ENCODE results near the gene STX16.

The STX16 gene

DNA sequence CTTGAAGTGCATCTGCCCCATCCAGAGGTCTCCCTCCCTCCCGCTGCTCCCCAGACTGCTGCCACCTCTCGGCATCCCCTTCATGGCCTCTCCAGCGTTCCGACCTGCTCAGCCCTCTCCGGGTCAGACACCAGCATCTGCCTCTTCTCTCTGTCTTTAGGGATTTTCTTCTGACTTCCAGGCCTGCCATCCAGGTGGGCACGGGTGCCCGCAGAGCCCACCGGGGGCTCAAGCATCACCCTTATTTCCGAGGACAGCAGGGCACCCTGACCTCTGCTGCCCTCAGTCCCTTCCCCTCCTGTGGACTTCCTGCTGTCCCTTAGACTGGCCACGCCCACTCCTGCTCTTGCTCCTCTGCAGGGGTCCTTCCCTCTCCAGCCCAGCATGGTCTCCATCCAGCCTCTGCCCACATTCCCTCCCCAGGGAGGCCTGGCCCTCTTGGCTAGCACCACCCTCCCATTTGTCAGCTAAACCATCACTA lies 44.9 kb downstream of the STX16 start:
- in situ Hi-C loops (cut with MboI; ENCODE audit: low sequenced_read_pairs), result no loop called here

DNA sequence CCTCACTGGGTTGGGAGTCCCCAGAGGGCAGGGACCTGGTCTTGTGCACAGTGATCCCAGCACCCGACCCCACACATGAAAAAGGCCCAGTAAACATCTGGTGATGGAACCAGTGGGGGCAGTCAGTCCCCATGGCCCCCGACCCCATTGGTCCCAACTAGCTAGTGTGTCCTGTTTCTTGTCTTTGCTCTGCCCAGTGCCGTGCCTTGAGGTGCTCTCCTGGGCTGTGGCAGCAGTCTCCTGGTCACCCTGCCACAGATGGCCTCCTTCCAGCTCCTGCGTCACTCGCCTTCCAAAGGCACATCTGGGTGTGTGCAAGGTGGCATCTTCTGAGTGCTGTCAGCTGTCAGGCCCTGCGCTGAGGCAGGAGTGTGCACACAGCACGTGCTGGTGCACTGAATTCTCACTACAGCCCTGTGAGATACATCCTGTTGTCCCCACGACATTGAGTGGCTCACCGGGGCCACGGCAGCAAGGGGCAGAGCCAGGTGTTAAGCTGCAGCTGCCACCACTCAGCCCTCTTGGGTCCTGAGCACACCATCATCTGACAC lies 45.4 kb downstream of the STX16 start:
- in situ Hi-C loops (cut with MboI; ENCODE audit: low sequenced_read_pairs), result no loop called here

DNA sequence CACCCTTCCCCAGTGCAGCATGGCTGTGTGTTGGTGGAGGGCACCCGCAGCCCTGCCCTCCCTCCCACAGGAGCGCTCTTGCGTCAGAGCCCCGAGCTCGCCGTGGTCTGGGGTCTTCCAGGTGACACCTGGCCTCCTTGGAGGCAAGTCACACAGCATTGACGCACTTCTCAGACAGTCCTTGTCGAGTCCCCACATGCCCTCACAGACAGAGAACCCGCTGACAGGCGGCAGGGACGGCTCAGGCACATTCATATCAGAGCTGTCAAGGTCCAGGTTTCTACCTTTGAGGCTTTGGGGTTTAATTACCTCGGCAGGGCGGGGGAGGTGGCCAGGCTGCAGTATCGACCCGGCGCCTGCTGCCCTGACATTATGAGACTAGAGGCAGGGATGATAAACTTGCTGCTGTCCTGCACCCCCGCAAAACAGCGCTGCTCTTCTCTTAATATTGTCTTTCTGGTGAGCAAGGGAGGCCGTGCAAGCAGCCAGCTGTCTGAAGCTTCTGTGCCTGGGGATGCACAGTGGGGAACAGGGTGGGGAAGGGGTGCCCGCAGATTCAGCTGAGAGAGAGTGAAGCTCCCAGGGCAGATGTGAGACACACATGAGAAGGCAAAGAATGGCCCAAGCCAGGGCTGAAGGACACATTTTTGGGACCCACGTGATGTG lies 46.3 kb downstream of the STX16 start:
- in situ Hi-C loops (cut with MboI; ENCODE audit: low sequenced_read_pairs), result no loop called here

DNA sequence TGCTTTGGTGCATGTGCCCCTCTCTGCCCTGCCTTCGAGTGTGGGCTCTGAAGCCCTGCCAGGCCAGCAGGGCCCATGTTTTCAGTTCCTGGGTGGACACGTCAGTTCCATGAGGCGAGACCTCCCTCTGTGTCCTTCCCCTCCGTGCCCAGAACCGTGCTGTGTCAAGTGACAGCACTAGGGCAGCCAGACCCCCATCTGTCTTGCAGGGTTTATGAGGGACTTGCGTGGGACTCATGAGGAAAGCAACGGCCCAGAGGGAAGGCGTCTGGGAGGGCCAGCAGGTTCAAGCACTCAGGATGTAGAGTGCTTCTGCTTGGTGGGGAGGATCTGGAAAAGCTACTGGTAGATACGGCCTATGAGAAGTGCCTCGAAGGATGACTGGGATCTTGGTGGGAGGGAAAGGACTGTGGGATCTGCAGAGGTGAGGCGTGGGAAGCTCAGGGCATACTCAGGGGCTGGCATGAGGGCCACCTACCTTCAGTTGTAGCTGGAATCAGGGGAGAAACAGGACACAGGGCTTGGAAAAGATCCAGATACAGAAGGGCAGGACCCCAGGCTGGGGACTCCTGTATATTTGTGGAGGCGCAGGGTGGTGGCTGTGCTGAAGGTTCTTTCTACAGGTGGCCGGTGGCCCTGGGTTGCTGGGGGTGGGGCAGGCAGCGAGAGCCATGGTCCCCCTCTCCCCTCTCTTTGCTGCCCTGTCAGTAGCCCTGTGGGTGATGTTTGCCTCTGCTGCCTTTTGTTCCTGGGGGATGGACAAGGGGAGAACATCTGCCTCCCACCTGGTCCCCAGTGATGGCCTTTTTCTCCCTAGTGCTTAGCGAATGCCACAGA lies 47.0 kb downstream of the STX16 start:
- in situ Hi-C loops (cut with MboI; ENCODE audit: low sequenced_read_pairs), result no loop called here

DNA sequence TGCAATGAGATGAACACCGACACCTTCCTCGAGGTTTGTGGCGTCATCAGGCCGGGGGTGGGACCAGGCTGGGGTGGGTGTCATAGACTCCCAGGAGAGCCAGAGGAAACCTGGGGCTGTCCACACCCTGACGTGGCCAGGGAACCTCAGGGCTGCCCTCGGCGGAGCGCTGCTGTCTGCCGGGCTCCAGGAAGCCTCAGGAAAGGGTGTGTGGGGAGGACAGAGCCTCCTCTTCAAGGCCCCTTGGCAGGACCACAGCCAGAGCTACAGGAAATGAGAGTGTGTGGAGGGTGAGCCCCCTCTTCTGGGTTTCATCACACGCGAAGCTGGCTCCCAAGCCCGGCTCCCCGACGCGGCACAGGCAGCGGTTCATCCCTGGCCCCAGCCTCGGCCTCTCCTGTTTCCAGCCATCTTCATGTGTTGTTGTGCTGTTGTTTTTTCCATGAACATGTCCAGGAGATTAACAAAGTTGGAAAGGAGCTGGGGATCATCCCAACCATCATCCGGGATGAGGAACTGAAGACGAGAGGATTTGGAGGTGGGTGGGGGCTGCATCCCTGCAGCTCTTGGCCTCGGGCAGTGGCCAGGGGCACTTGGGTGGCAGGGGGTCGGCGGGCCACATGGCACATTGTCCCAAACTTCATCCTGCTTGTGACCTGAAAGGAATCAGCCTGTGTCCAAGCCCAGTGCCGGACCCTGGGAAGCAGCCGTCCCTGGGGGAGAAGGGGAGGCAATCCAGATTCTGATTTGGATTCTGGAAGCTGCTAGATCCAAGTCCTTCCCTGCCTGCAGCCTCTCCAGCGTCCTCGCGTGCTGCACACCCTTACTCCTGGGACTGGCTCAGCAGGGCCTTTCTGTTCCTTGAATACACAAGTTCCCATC lies 47.9 kb downstream of the STX16 start:
- in situ Hi-C loops (cut with MboI; ENCODE audit: low sequenced_read_pairs), result no loop called here

DNA sequence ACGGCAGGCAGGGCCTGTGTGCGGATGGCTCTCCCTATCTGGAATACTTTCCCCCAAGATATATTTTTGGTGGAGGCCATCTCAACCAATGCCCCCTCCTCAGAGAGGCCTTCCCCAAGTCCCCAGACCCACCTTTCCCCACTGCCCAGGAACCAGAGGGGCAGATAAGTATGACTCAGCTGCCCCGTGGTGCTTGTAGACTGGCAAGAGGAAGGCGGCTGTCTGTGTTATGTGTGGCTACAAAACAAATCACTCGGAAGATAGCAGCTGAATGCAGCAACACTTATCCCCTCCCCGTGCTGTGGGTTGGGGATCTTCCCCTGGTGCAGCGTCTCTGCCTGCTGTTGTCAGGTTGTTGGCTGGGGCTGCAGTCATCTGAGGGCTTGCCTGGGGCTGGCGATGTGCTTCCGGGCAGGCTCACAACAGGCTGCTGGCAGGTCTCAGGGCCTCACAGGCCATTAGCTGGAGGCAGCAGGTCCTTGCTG lies 48.6 kb downstream of the STX16 start:
- in situ Hi-C loops (cut with MboI; ENCODE audit: low sequenced_read_pairs), result no loop called here

DNA sequence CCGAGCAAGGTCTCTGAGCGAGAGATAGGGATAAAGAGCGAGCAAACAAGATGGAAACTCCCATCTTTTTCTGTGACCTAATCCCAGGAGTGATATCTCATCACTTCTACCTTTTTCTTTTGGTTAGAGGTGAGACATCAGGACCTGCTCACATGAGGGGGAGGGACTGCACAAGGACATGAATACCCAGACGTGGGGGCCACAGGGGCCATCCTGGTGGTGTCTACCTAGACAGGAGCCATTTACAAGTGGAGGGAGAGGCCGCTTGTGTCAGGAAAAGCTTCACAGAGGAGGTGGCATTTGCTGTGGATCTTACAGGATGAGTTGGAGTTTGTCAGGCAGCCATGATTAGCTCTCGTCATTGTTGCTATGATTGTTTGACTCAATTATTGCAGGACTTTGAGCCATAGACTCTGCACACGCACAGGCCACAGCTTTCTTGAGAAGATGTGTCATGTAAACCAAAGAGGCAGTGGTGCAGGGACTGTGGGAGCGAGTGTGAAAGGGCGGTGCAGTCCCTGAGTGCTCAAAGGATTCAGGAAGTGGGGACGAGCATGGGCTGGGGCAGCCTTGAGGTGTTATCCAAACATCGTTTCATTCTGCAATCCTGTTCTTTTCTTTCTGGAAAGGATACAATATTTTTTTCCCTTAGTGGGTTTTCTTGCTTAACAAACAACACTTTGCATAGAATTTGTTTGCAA lies 49.2 kb downstream of the STX16 start:
- in situ Hi-C loops (cut with MboI; ENCODE audit: low sequenced_read_pairs), result no loop called here

DNA sequence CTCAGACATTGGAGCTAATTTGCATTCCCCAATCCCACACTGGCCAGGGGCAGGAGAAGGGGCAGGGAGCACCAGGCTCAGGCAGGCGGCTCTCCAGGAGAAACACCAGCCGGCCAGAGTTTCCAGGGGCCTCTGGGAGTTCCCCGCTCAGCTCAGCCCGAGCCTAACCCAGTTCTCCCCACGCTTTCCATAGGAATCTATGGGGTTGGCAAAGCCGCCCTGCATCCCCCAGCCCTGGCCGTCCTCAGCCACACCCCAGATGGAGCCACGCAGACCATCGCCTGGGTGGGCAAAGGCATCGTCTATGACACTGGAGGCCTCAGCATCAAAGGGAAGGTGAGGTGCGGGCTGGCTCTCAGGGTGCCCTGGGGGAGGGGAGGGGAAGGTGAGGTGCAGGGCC lies 49.7 kb downstream of the STX16 start:
- in situ Hi-C loops (cut with MboI; ENCODE audit: low sequenced_read_pairs), result no loop called here

DNA sequence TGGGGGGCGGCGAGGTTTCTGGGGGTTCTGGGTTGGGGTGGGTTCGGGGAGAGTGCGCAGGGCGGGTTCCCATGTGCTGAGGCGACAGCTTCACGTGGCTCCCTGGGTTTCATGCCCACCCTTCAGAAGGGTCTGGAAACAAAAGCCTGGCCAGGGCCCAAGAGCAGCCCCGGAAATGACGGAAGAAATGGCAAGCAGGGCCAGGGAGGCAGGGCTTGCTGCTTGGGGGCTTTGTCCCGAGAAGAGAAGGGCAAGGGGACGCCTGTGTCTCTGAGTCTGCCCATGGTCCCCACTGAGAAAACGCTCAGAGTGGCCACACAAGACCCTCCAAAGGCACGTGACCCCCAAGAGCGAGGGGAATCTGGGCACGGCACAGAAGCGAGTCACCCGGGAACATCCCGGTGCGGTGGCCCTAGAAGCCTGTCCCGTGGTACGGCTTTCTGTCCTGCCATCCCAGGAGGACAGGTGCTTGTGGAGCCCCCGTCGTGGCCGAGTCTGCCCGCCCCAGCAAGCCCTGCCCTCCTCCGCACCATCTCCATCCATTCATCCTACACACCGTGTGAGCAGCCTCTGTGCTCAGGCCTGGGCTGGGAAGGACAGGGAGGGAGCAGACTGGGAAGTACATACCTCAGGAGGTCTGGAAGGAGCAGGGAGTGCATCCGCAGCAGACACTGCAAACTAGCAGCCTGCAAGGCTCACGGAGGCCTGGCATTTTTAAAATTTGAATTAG lies 50.5 kb downstream of the STX16 start:
- in situ Hi-C loops (cut with MboI; ENCODE audit: low sequenced_read_pairs), result no loop called here

DNA sequence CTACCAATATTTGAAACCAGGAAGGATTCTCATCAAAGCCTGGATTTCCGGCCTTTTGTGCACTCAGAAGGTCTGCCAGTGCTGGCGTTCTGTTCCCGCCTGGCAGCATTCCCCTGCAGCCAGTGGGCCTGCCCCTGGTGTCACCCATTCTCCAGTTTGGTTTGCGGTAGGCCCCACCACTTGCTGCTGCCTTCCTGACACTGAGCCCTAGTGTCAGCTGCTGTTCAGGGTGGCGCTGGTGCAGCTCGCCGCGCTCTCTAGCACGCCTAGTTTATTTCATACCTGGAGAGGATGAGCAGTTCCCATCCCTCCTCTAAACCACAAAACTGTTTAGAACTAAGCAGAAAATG lies 51.1 kb downstream of the STX16 start:
- in situ Hi-C loops (cut with MboI; ENCODE audit: low sequenced_read_pairs), result no loop called here

DNA sequence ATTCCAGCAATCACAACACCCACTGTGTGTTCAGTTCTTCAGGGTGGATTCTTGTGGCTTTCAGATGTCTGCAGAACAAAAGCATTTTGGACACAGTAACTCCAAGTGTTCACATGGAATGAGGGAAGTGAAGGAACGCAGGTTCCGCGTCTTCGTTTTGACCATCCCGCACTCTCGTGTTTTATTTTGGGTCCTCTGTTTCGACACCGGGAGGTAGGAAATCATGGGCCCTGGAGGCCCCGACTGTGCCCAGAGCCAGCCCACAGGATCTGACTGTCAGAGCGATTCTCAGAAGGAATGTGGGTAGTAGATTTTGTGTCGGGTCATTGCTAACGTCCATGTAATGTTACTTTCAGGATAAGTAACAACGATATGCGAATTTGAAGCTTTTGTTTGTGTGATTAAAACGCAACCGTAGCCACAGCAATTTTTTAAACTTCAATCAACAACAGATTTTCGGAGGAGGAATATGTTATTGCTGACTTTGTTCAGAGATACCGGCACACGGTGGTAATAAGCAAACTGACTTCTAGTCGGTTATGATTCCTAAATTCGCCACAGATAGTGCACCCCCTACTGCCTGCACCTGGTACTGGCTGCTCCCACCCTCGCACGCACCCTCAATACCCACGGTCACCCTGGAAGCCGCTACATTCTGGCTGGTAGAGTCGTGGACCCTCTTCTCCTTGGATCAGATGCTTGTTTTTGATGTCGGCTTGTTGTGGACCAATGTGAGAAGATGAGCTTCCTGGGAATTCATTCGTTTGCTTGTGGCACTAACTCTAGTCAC lies 52.0 kb downstream of the STX16 start:
- in situ Hi-C loops (cut with MboI; ENCODE audit: low sequenced_read_pairs), result no loop called here

DNA sequence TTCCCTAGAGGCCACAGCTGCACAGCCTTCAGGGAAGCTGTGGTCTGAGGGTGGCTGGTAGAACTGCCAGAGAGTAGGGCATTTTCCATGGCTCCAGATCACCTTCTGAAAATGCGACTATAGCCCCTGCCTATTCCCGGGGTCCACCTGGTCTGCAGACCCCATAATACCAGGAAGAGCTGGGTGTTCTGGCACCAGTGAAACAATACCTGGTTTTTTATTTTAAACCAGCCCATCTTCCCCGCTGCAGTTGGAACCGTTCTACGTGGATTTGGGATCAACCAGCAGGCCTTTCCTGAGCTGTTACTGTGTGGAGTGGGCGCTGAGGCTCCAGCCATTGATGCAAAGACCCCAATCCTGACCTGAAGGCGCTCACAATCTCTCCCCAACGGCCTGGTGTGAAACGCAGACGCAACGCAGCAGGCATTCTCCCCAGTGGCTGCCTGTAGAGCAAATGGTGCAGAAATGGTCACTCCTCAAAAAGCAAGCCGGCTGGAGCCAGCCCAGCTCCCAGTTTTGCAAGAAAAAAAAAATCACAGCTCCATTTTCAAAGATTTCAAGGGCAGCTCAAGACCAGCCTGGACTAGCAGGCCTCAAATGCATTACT lies 52.8 kb downstream of the STX16 start:
- in situ Hi-C loops (cut with MboI; ENCODE audit: low sequenced_read_pairs), result no loop called here

DNA sequence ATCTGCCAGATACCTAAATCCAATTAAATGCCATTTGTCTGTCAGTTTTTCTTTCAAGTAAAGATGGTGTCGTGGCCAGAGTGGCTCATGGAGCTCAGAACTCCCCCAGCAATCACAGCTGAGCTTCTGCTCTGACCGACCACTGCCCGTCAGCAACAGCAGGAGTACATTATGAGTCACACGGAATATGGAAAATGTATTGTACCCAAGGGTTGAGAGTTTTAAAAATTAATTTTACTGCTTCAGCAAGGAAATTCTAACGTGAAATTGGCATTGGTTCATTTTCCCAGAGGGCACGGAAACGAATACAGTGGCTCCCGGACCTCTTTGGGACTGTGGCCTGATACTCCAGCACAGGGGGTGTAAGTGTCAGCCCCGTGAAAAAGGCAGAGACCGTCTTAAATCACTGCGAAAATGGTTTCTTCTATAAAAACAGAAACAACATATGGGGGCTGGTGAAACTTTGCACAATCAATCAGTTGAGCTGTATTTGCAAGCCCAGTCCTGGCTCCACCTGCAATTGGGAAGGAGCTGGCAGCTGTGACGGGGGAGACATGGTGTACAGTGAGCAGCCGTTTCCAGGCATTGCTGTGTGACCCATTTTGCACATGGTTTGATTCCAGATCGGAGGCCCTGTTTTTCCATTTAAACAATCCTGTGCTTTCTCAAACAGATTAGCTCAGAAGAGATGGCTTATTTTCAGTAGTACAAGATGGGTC lies 54.3 kb downstream of the STX16 start:
- in situ Hi-C loops (cut with MboI; ENCODE audit: low sequenced_read_pairs), result no loop called here

DNA sequence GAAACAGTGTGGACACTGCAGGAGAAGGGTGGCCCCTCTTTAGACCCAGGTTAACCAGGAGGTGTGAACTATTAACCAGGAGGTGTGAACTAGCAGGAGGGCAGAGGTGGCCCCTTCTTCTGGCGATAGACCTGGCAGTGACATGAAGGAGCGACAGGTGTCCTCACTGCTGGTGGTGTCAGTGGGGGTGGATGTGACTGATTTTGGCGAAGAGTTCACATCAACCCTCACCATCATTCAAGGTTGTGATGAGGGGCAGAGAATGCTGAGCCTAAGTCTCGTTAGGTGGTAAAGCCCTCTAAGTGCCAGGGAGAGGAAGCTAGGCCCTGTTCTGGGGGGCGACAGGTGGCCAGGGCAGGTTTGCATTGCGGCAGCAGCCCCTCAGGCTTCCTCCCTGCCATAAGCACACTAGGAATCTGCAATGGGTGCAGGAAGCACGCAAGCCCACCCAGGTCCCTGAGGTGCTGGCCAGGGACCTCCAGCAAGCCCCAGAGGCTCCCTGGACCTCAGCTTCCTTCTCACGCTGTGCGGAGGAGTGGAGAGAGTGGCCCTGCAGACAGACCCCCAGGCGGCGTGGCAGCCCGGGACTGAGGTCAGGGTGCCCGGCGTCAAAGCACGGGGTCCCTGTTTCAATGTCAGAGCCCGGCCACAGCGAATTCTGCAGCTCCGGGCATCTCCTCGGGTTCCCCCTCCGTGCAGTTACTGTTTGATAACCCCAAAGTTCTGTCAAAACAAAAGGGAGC lies 55.2 kb downstream of the STX16 start:
- in situ Hi-C loops (cut with MboI; ENCODE audit: low sequenced_read_pairs), result no loop called here

DNA sequence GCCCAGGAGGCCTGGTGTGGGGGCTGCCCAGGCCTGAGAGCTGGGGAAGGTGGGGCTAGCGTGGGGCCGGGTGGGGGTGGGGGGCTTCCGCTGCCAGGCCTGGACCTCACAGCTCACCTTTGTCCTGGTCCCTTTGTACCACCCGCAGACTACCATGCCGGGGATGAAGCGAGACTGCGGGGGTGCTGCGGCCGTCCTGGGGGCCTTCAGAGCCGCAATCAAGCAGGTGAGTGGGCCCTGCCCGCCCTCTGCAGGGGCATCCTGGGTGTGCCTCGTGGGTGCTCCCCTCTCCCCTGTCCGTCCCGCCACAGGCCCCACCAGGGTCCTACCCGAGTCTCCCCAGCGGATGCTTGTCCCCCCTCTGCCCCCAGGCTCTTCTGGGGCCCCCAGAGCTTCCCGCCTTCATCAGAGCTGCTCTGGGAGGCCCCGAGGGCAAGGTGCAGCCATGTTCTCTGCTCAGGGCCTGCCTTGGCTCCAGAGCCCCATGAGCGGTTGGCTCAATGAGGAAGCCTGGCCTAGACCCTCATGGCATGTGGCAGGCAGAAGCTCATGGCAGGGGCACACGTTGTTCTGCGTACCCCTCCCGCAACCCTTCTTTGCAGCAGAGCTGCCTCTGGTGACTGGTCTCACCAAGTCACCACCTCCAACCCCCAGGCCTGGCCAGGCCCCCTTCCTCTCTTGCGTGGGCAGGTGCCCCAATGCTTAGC lies 56.0 kb downstream of the STX16 start:
- in situ Hi-C loops (cut with MboI; ENCODE audit: low sequenced_read_pairs), result no loop called here

DNA sequence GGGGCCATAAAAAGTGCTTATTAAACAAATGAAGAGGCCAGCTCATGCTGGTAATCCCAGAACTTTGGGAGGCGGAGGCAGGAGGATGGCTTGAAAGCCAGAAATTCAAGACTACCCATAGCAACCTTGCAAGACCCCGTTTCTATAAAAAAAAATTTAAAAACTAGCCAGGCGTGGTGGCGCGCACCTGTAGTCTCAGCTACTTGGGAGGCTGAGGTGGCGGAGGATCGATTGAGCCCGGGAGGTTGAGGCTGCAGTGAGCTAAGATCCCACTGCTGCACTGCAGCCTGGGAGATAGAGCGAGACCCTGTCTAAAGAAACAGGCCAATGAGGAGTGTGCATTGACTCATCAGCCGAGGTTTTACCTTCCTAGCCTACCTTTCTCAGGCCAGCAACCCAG lies 56.7 kb downstream of the STX16 start:
- in situ Hi-C loops (cut with MboI; ENCODE audit: low sequenced_read_pairs), result no loop called here

All from HL-60/S4 treated with phorbol 12-myristate 13-acetate at 8.2 ng/mL for 4 days and 3 days (cell line).